Endothelial cell of umbilical vein (primary cell): ENCODE measurements around the gene NR4A3. TPM values are rescaled to one million over a fixed set of nuclear protein-coding genes. Genes with fewer than 3 reads are reported as not detected.

ENCODE experiments used
- BruUV-seq: library from RNA; stranded (reverse); fragments of 400-500 nt; replicated peaks from 2 replicates; lab custom pipeline; 2021; lab: Mats Ljungman, UMichigan
- CTCF ChIA-PET: fragments of 300-600, 350-600 bp; sonication (Branson Sonifier 250); formaldehyde crosslinking; loops from one replicate; lab custom pipeline; 2021; ENCODE audit warnings: antibody characterized with exemption, inconsistent platforms; lab: Charles Lee
- POLR2A ChIA-PET: fragments of 300-600, 350-600 bp; sonication (Branson Sonifier 250); formaldehyde crosslinking; loops from one replicate; lab custom pipeline; 2021; ENCODE audit warnings: antibody characterized with exemption, inconsistent platforms; lab: Charles Lee
- DNase-seq: peaks from one replicate; pipeline ENCODE4 v3.0.0-alpha.2; 2011; ENCODE audit warnings: low read depth, low spot score
- FAIRE-seq: peaks from 2 replicates; lab custom pipeline; 2011; peaks lifted over from hg19 to GRCh38; lab: Jason Lieb, UNC
- H2AFZ ChIP-seq: 2 replicates; pipeline ENCODE4 v1.6.0; 2012; ENCODE audit warnings: low read depth, low read length, control low read depth, inconsistent platforms
- H3K27ac ChIP-seq: 2 replicates; pipeline ENCODE4 v1.5.1; 2011; ENCODE audit warnings: low read depth, mild to moderate bottlenecking, control low read depth, low read length, moderate library complexity; ENCODE audit not compliant: insufficient read depth
- H3K27me3 ChIP-seq, 2 experiments: 2 replicates each; pipeline versions ENCODE4 v1.6.0 to v1.6.1; 2011; ENCODE audit warnings: low read length in 2 of 2, mixed read lengths in 1 of 2; ENCODE audit not compliant: control insufficient read depth in 2 of 2, insufficient read depth in 2 of 2
- H3K36me3 ChIP-seq, 2 experiments: 2 replicates in 1 of 2; 3 replicates in 1 of 2; pipeline ENCODE4 v1.5.1; 2011; ENCODE audit warnings: low read length in 2 of 2, mild to moderate bottlenecking in 1 of 2, moderate library complexity in 1 of 2; ENCODE audit not compliant: control insufficient read depth in 2 of 2, insufficient read depth in 2 of 2; ENCODE audit errors: extremely low read depth in 1 of 2
- H3K4me1 ChIP-seq: 3 replicates; pipeline ENCODE4 v1.5.1; 2011; ENCODE audit warnings: mild to moderate bottlenecking, low read length; ENCODE audit not compliant: control insufficient read depth, insufficient read depth; ENCODE audit errors: extremely low read depth
- H3K4me2 ChIP-seq: 2 replicates; pipeline ENCODE4 v1.6.1; 2011; ENCODE audit warnings: low read length, control low read depth, mixed read lengths; ENCODE audit not compliant: insufficient read depth
- H3K4me3 ChIP-seq, 3 experiments: fragments of 200-600 bp in 1 of 3; sonication (generic), shearing (Covaris generic) in 1 of 3; replicated peaks in 1 of 3; 2 replicates each; pipeline ENCODE4 v1.5.1; 2011 to 2016; ENCODE audit warnings: control low read depth in 3 of 3, low read length in 3 of 3, mild to moderate bottlenecking in 2 of 3, inconsistent platforms in 1 of 3, low read depth in 1 of 3, moderate library complexity in 1 of 3; ENCODE audit not compliant: insufficient read depth in 1 of 3
- H3K79me2 ChIP-seq: 2 replicates; pipeline ENCODE4 v1.6.0; 2012; ENCODE audit warnings: low read length, inconsistent platforms; ENCODE audit not compliant: control insufficient read depth, insufficient read depth
- H3K9ac ChIP-seq: replicated peaks from 2 replicates; pipeline ENCODE3; 2011; ENCODE audit warnings: low read length, control low read depth; ENCODE audit not compliant: insufficient read depth; ENCODE audit errors: extremely low read depth
- H3K9me1 ChIP-seq: replicated peaks from 3 replicates; pipeline ENCODE4 v1.6.0; 2011; ENCODE audit warnings: mild to moderate bottlenecking, low read length; ENCODE audit not compliant: control insufficient read depth, insufficient read depth; ENCODE audit errors: extremely low read depth
- H3K9me3 ChIP-seq: replicated peaks from 2 replicates; pipeline ENCODE4 v1.5.1; 2012; ENCODE audit warnings: low read length, inconsistent platforms; ENCODE audit not compliant: control insufficient read depth, insufficient read depth
- H4K20me1 ChIP-seq: replicated peaks from 2 replicates; pipeline ENCODE3; 2011; ENCODE audit warnings: mild to moderate bottlenecking, low read length; ENCODE audit not compliant: control insufficient read depth, insufficient read depth; ENCODE audit errors: extremely low read depth
- EZH2 ChIP-seq: IDR thresholded peaks from 2 replicates; pipeline ENCODE4 v1.6.1; 2012; ENCODE audit warnings: borderline replicate concordance, low read depth, mild to moderate bottlenecking, moderate library complexity, low read length, inconsistent platforms; ENCODE audit not compliant: severe bottlenecking
- FOS ChIP-seq: IDR thresholded peaks from 2 replicates; pipeline ENCODE4 v1.6.1; 2011; ENCODE audit warnings: mild to moderate bottlenecking, low read length, moderate library complexity, borderline replicate concordance; ENCODE audit not compliant: insufficient read depth
- GATA2 ChIP-seq: IDR thresholded peaks from 2 replicates; pipeline ENCODE4 v1.7.0; 2011; ENCODE audit warnings: low read depth, mild to moderate bottlenecking, moderate library complexity, mixed read lengths, low read length; ENCODE audit not compliant: insufficient read length, insufficient read depth
- JUN ChIP-seq: IDR thresholded peaks from 2 replicates; pipeline ENCODE4 v1.6.1; 2011; ENCODE audit warnings: borderline replicate concordance, low read depth; ENCODE audit not compliant: insufficient read length, insufficient read depth
- MAX ChIP-seq: IDR thresholded peaks from 2 replicates; pipeline ENCODE4 v1.6.1; 2011; ENCODE audit not compliant: insufficient read depth, insufficient read length
- MYC ChIP-seq: IDR thresholded peaks from one replicate; pipeline ENCODE4 v1.6.1; 2011; ENCODE audit warnings: mild to moderate bottlenecking, low read depth, low read length
- POLR2A ChIP-seq: IDR thresholded peaks from 2 replicates; pipeline ENCODE4 v1.6.1; 2012; ENCODE audit warnings: low read depth, mild to moderate bottlenecking, control low read depth, low read length
- POLR2AphosphoS5 ChIP-seq: IDR thresholded peaks from 2 replicates; pipeline ENCODE4 v1.6.1; 2012; ENCODE audit warnings: low read depth, mild to moderate bottlenecking, control low read depth, low read length, moderate library complexity; ENCODE audit not compliant: insufficient read depth
- dilution Hi-C: fragments of 300-500 bp; cut with MboI; formaldehyde crosslinking; loops from one replicate; pipeline ENCODE4 v1.15.0; 2019; ENCODE audit warnings: low sequenced_read_pairs; ENCODE audit not compliant: extremely low pct_ligation_motif_present
- intact Hi-C: fragments of 100-400 bp; cut with micrococcal nuclease; formaldehyde crosslinking; loops from one replicate; pipeline ENCODE4 v1.10.0; 2022
- polyA plus RNA-seq, 4 experiments: library from polyadenylated mRNA; depleted of rRNA in 3 of 4; stranded (reverse) in 3 of 4; unstranded in 1 of 4; fragments of >200 nt; gene quantifications; 2 replicates each; pipeline versions ENCODE4 v1.2.1 to v1.2.3, GENCODE V29; 2011 to 2012; ENCODE audit warnings: missing spikeins in 1 of 4
- total RNA-seq: library from RNA; stranded (reverse); gene quantifications from 2 replicates; pipeline ENCODE4 v1.2.3, GENCODE V29; 2021
- TF ChIP-seq, protein P1 (sequence below), 2 donors: IDR thresholded peaks; 1 replicate in 1 of 2; 2 replicates in 1 of 2; pipeline ENCODE4 v1.5.1; 2011; ENCODE audit warnings: low read length in 2 of 2, mild to moderate bottlenecking in 2 of 2, moderate library complexity in 2 of 2, control low read depth in 1 of 2, inconsistent platforms in 1 of 2, low read depth in 1 of 2; ENCODE audit not compliant: insufficient read depth in 1 of 2; ENCODE audit errors: extremely low read depth in 1 of 2

The NR4A3 gene
- total and polyA plus RNA-seq, 2 donors (not counting 3 experiments of a cell fraction or from before 2014, with no cell fraction given): 0.11 to 0.22 TPM

DNA sequence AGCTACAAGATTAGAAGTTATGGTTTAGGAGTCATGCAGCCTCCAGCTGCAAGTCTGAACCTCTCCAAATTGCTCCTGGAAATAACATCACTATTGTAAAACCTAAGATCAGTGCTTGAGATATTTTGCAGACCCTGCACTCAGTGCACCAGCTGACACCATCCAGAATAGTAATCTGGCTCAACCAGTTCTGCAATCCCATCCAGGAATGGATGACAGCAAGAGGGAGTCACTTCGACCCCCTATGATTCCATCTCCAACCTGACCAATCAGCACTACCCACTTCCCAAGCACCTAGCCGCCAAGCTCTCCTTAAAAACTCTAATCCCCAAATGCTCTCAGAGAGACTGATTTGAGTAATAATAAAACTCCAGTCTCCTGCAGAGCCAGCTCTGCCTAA, 37.9 kb upstream of the NR4A3 start:
- no peak for TF ChIP-seq JUN
- no peak overlapping the region for H2AFZ ChIP-seq
- H3K4me2 ChIP-seq: no peak overlapping the region
- H3K27ac ChIP-seq: no peak overlapping the region
- no peak overlapping the region for H3K9ac ChIP-seq
- peaks cover 0 to 15% of the 10 kb centered on the region in 2 experiments for H3K27me3 ChIP-seq
- no peak for DNase-seq
- no peaks in the 10 kb centered on the region for H3K79me2 ChIP-seq
- no peaks in the 10 kb centered on the region for H4K20me1 ChIP-seq
- H3K4me1 ChIP-seq: no peaks in the 10 kb centered on the region
- H3K36me3 ChIP-seq: no peaks in the 10 kb centered on the region
- ChIA-PET POLR2A (no interaction called here), CTCF (interaction anchor here (1.5 kb wide), 1 partner anchor 10 kb away, joined by 3 read pairs; no protein-coding TSS in a partner anchor)
- intact Hi-C loops (no loop called here), dilution Hi-C loops (no loop called here)
- FAIRE-seq: no peak
- no TSS peak for BruUV-seq
- no peaks in the 10 kb centered on the region for H3K9me1 ChIP-seq
- no peaks in the 10 kb centered on the region for H3K9me3 ChIP-seq
- no peak overlapping the region for H3K4me3 ChIP-seq

DNA sequence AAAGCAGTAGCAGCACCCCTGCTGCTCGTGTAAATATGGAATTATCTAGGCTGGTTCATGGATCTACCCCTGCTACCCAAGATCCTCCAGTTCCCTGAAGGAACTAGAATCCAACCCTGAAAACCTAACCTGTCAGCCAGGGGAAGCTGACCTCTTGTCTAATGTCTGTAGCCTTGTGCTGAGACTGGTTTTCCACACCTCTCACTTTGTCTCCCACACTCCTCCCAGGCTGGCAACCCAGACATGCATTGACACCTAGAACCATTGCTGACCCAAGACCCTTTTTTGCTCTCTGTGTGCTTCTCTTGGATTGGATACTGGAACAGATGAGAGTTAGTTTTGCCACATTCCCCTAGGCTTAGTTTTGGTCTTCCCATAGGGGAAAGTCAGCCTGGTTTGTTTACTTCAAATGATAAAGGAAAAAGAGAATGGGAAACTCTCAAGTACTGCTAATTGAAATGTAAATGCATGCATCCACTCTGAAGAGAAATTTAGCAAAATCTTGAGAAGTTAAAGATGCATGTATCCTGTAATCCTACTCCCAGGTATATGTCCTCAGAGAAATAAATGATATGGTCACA, 36.6 kb upstream of the NR4A3 start:
- H3K9me3 ChIP-seq: no peaks in the 10 kb centered on the region
- H3K4me2 ChIP-seq: no peak overlapping the region
- FAIRE-seq (no peak), DNase-seq (no peak)
- no peaks in the 10 kb centered on the region for H4K20me1 ChIP-seq
- no peaks in the 10 kb centered on the region for H3K36me3 ChIP-seq
- H3K27ac ChIP-seq: no peak overlapping the region
- no peaks in the 10 kb centered on the region for H3K9me1 ChIP-seq
- CTCF ChIA-PET: interaction anchor here (1.5 kb wide), 1 partner anchor 11 kb away, joined by 3 read pairs; no protein-coding TSS in a partner anchor
- dilution Hi-C loops (no loop called here), intact Hi-C loops (no loop called here)
- no peaks in the 10 kb centered on the region for H3K79me2 ChIP-seq
- H3K9ac ChIP-seq: no peak overlapping the region
- POLR2A ChIA-PET: no interaction called here
- TF ChIP-seq, protein P1, sequence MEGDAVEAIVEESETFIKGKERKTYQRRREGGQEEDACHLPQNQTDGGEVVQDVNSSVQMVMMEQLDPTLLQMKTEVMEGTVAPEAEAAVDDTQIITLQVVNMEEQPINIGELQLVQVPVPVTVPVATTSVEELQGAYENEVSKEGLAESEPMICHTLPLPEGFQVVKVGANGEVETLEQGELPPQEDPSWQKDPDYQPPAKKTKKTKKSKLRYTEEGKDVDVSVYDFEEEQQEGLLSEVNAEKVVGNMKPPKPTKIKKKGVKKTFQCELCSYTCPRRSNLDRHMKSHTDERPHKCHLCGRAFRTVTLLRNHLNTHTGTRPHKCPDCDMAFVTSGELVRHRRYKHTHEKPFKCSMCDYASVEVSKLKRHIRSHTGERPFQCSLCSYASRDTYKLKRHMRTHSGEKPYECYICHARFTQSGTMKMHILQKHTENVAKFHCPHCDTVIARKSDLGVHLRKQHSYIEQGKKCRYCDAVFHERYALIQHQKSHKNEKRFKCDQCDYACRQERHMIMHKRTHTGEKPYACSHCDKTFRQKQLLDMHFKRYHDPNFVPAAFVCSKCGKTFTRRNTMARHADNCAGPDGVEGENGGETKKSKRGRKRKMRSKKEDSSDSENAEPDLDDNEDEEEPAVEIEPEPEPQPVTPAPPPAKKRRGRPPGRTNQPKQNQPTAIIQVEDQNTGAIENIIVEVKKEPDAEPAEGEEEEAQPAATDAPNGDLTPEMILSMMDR (IDR thresholded peaks at IDR 0.05; ENCODE audit: extremely low read depth in 1 of 2, insufficient read depth in 1 of 2, low read depth in 1 of 2, low read length in 2 of 2): no peak
- TF ChIP-seq EZH2 (no peak), MAX (no peak), FOS (no peak), JUN (no peak), GATA2 (no peak), POLR2A (no peak), POLR2AphosphoS5 (no peak), MYC (no peak)
- H2AFZ ChIP-seq: no peak overlapping the region
- peaks cover 0 to 15% of the 10 kb centered on the region in 2 experiments for H3K27me3 ChIP-seq
- no peak overlapping the region for H3K4me3 ChIP-seq
- H3K4me1 ChIP-seq: no peaks in the 10 kb centered on the region
- no TSS peak for BruUV-seq
